Measurements from ENCODE around the gene ARID4B. TPM values are rescaled to one million over a fixed set of nuclear protein-coding genes. Genes with fewer than 3 reads are reported as not detected.

The ARID4B gene
- total RNA-seq, 4 donors from 2014 or later: 27.0 to 172 (median 70.8) TPM

GRCh38 chr1:235279694-235280093 lies 48.3 kb downstream of the ARID4B start:
- Histone ChIP-seq H3K4me1 (peaks cover 0 to 20% (median 2%) of the 10 kb centered on the region in 4 donors), H3K27ac (no peak overlapping the region), H3K36me3 (no peaks in the 10 kb centered on the region), H3K27me3 (no peaks in the 10 kb centered on the region), H3K4me3 (no peak overlapping the region), H3K9me3 (no peaks in the 10 kb centered on the region)
- TF ChIP-seq CTCF (IDR thresholded peaks at IDR 0.05): no peak
- TF ChIP-seq POLR2A (IDR thresholded peaks at IDR 0.05): no peak
- DNase-seq: no peak

GRCh38 chr1:235278915-235279292 lies 49.1 kb downstream of the ARID4B start:
- no peak for TF ChIP-seq POLR2A (IDR thresholded peaks at IDR 0.05)
- no peak for TF ChIP-seq CTCF (IDR thresholded peaks at IDR 0.05)
- Histone ChIP-seq H3K36me3 (no peaks in the 10 kb centered on the region), H3K9me3 (no peaks in the 10 kb centered on the region), H3K4me3 (no peak overlapping the region), H3K27me3 (no peaks in the 10 kb centered on the region), H3K4me1 (peaks cover 0 to 20% (median 2%) of the 10 kb centered on the region in 4 donors), H3K27ac (no peak overlapping the region)
- DNase-seq: no peak

GRCh38 chr1:235278233-235278914 lies 49.6 kb downstream of the ARID4B start:
- Histone ChIP-seq H3K9me3 (no peaks in the 10 kb centered on the region), H3K27me3 (no peaks in the 10 kb centered on the region), H3K36me3 (no peaks in the 10 kb centered on the region), H3K27ac (no peak overlapping the region), H3K4me1 (peaks cover 0 to 20% (median 2%) of the 10 kb centered on the region in 4 donors), H3K4me3 (no peak overlapping the region)
- TF ChIP-seq CTCF (IDR thresholded peaks at IDR 0.05): no peak
- no peak for TF ChIP-seq POLR2A (IDR thresholded peaks at IDR 0.05)
- DNase-seq: no peak

GRCh38 chr1:235277709-235278108 lies 50.3 kb downstream of the ARID4B start:
- DNase-seq: no peak
- no peaks in the 10 kb centered on the region for H3K36me3 ChIP-seq
- H3K9me3 ChIP-seq: no peaks in the 10 kb centered on the region
- no peaks in the 10 kb centered on the region for H3K27me3 ChIP-seq
- no peak overlapping the region for H3K4me3 ChIP-seq
- H3K27ac ChIP-seq: no peak overlapping the region
- H3K4me1 ChIP-seq: peaks cover 0 to 20% (median 2%) of the 10 kb centered on the region in 4 donors
- TF ChIP-seq CTCF (IDR thresholded peaks at IDR 0.05) (no peak), POLR2A (IDR thresholded peaks at IDR 0.05) (no peak)

GRCh38 chr1:235275836-235276235 lies 52.1 kb downstream of the ARID4B start:
- Histone ChIP-seq H3K4me1 (peaks cover 0 to 23% (median 4%) of the 10 kb centered on the region in 4 donors), H3K36me3 (no peaks in the 10 kb centered on the region), H3K4me3 (no peak overlapping the region), H3K27ac (no peak overlapping the region), H3K27me3 (no peaks in the 10 kb centered on the region), H3K9me3 (no peaks in the 10 kb centered on the region)
- no peak for DNase-seq
- TF ChIP-seq CTCF (IDR thresholded peaks at IDR 0.05): no peak
- TF ChIP-seq POLR2A (IDR thresholded peaks at IDR 0.05): no peak

Data from Peyer's patch (tissue), 4 donors.